A549 (cell line): ENCODE data around the gene B9D2. TPM values are rescaled to one million over a fixed set of nuclear protein-coding genes. Genes with fewer than 3 reads are reported as not detected.

Experiments
- ATAC-seq, 2 experiments: fragments of 200-7000 bp in 1 of 2; fragments of >200 bp in 1 of 2; cut with Nextera tagmentation in 1 of 2; cut with Tn5 transposase in 1 of 2; 3 replicates each; pipeline versions ENCODE4 v1.8.0 to v1.9.1; 2018 to 2020; ENCODE audit warnings: mild to moderate bottlenecking in 1 of 2, moderate library complexity in 1 of 2
- CTCF ChIA-PET: fragments of 300-600 bp; sonication (Branson Sonifier 250); formaldehyde crosslinking; extraction: SDS; loops from one replicate; lab custom pipeline; 2021; ENCODE audit warnings: antibody characterized with exemption, inconsistent platforms; lab: Yijun Ruan, JAX
- POLR2A ChIA-PET: fragments of 350-600 bp; formaldehyde crosslinking; extraction: SDS; loops from one replicate; lab custom pipeline; 2021; ENCODE audit warnings: antibody characterized with exemption, inconsistent platforms; lab: Yijun Ruan, JAX
- DNase-seq, 2 experiments: peaks; one replicate each; pipeline versions ENCODE4 v3.0.0 to v3.0.0-alpha.2; 2011 to 2016; ENCODE audit warnings: low read depth in 1 of 2, low spot score in 1 of 2
- FAIRE-seq: peaks from 2 replicates; lab custom pipeline; 2011; peaks lifted over from hg19 to GRCh38; lab: Jason Lieb, UNC
- H3K27ac ChIP-seq, 2 experiments: fragments of >200 bp; sonication (Bioruptor Twin); formaldehyde crosslinking; 3 replicates each; pipeline ENCODE4 v1.5.1; 2016 to 2017
- H3K4me1 ChIP-seq: fragments of >200 bp; sonication (Bioruptor Twin); formaldehyde crosslinking; 3 replicates; pipeline ENCODE4 v1.6.1; 2016
- H3K4me2 ChIP-seq: fragments of >200 bp; sonication (Bioruptor Twin); formaldehyde crosslinking; 3 replicates; pipeline ENCODE4 v1.6.1; 2016
- H3K4me3 ChIP-seq: fragments of >200 bp; sonication (Bioruptor Twin); formaldehyde crosslinking; 3 replicates; pipeline ENCODE4 v1.5.1; 2016
- H3K9me3 ChIP-seq: fragments of >200 bp; sonication (Bioruptor Twin); formaldehyde crosslinking; 3 replicates; pipeline ENCODE4 v1.6.1; 2016
- CHD2 ChIP-seq: fragments of 150-350 bp; IDR thresholded peaks from 2 replicates; pipeline ENCODE4 v1.6.1; 2014; ENCODE audit warnings: low read length; ENCODE audit not compliant: partially characterized antibody
- ESRRA ChIP-seq: fragments of 150-350 bp; IDR thresholded peaks from 2 replicates; pipeline ENCODE4 v1.6.1; 2014; ENCODE audit warnings: mild to moderate bottlenecking, low read length, borderline replicate concordance
- FOXS1 ChIP-seq: fragments of 250-450 bp; sonication (Bioruptor Pico); IDR thresholded peaks from 2 replicates; pipeline ENCODE4 v1.5.0; 2020; ENCODE audit warnings: mild to moderate bottlenecking, moderate library complexity
- HMGXB4 ChIP-seq: fragments of 250-450 bp; sonication (Bioruptor Pico); IDR thresholded peaks from 2 replicates; pipeline ENCODE4 v1.5.0; 2021; ENCODE audit warnings: mild to moderate bottlenecking, moderate library complexity, borderline replicate concordance
- JUN ChIP-seq, 2 experiments: fragments of >200 bp; sonication (Bioruptor Twin); formaldehyde crosslinking; IDR thresholded peaks; 2 replicates in 1 of 2; 3 replicates in 1 of 2; pipeline ENCODE4 v1.6.1; 2016 to 2017
- JUNB ChIP-seq: fragments of >200 bp; sonication (Bioruptor Twin); formaldehyde crosslinking; IDR thresholded peaks from 2 replicates; pipeline ENCODE4 v1.6.1; 2016
- KDM1A ChIP-seq: fragments of 200-600 bp; sonication (generic); IDR thresholded peaks from 2 replicates; pipeline ENCODE4 v1.6.1; 2016; ENCODE audit warnings: low read depth, mild to moderate bottlenecking
- MAZ ChIP-seq: fragments of 150-350 bp; IDR thresholded peaks from 2 replicates; pipeline ENCODE4 v1.6.1; 2014; ENCODE audit warnings: antibody characterized with exemption, low read depth, low read length, borderline replicate concordance
- NFE2L2 ChIP-seq: fragments of 150-350 bp; conservative IDR thresholded peaks from 2 replicates; pipeline ENCODE4 v1.6.1; 2014; ENCODE audit warnings: low read length
- POLR2AphosphoS2 ChIP-seq: conservative IDR thresholded peaks from 2 replicates; pipeline ENCODE4 v1.6.1; 2012; ENCODE audit warnings: low read length, improper control_type of control experiment, inconsistent platforms
- RNF2 ChIP-seq: fragments of 200-600 bp; sonication (generic); IDR thresholded peaks from 2 replicates; pipeline ENCODE4 v1.6.1; 2016; ENCODE audit warnings: low read depth, mild to moderate bottlenecking, antibody characterized with exemption, moderate library complexity, borderline replicate concordance
- ZSCAN20 ChIP-seq: fragments of 250-450 bp; sonication (Bioruptor Pico); IDR thresholded peaks from 2 replicates; pipeline ENCODE4 v1.8.0; 2022; ENCODE audit warnings: mild to moderate bottlenecking, moderate library complexity
- WGBS: methylation state at CpG from one replicate; pipeline ENCODE4 v1.1.6; 2017; ENCODE audit errors: missing lambda C conversion rate; 5-methylcytosine and 5-hydroxymethylcytosine counted together
- polyA plus RNA-seq, 4 experiments: library from polyadenylated mRNA; depleted of rRNA in 3 of 4; stranded (reverse); fragments of >200 nt; fragmentation: RNase III in 1 of 4; extraction: RNeasy Plus Mini Kit Qiagen cat#74134 plus additional on column Dnase treatment in 1 of 4; gene quantifications; 2 replicates in 3 of 4; 3 replicates in 1 of 4; pipeline ENCODE4 v1.2.3, GENCODE V29; 2011 to 2017
- TF ChIP-seq, protein P1 (sequence below): fragments of 200-600 bp; sonication (generic); IDR thresholded peaks from 2 replicates; pipeline ENCODE4 v1.6.1; 2016; ENCODE audit warnings: antibody characterized with exemption, mild to moderate bottlenecking, moderate library complexity

B9D2 gene
- polyA plus RNA-seq, 2 of the 4 experiments (the other 2 are of a cell fraction): 19.6 to 22.5 TPM

GRCh38 chr19:41305927-41306793 lies 57.8 kb downstream of the B9D2 start:
- no peak overlapping the region for H3K4me2 ChIP-seq
- ChIA-PET POLR2A (interaction anchor here (3.2 to 4.4 kb wide), 2 partner anchors 42 to 102 kb away, joined by 20 to 28 read pairs; partner anchors contain the start of gene HNRNPUL1), CTCF (interaction anchor here (0.5 to 19.5 kb wide), 14 partner anchors 14 to 702 kb away, joined by 3 to 598 read pairs (median 4); partner anchors contain the start of genes HNRNPUL1 and TGFB1)
- no peak for TF ChIP-seq FOXS1 (CRISPR knock-in tag)
- TF ChIP-seq JUN (IDR thresholded peaks at IDR 0.05): 0 out of 5 replicates have a peak, but pooled peaks of 1 of the 2 experiments have one; percentile 29
- no peak for TF ChIP-seq ZSCAN20 (CRISPR knock-in tag)
- TF ChIP-seq CHD2: no peak
- 0 out of 2 replicates have a peak, but pooled peaks have one; percentile 20 for TF ChIP-seq POLR2AphosphoS2
- no peak for TF ChIP-seq HMGXB4
- TF ChIP-seq, protein P1, sequence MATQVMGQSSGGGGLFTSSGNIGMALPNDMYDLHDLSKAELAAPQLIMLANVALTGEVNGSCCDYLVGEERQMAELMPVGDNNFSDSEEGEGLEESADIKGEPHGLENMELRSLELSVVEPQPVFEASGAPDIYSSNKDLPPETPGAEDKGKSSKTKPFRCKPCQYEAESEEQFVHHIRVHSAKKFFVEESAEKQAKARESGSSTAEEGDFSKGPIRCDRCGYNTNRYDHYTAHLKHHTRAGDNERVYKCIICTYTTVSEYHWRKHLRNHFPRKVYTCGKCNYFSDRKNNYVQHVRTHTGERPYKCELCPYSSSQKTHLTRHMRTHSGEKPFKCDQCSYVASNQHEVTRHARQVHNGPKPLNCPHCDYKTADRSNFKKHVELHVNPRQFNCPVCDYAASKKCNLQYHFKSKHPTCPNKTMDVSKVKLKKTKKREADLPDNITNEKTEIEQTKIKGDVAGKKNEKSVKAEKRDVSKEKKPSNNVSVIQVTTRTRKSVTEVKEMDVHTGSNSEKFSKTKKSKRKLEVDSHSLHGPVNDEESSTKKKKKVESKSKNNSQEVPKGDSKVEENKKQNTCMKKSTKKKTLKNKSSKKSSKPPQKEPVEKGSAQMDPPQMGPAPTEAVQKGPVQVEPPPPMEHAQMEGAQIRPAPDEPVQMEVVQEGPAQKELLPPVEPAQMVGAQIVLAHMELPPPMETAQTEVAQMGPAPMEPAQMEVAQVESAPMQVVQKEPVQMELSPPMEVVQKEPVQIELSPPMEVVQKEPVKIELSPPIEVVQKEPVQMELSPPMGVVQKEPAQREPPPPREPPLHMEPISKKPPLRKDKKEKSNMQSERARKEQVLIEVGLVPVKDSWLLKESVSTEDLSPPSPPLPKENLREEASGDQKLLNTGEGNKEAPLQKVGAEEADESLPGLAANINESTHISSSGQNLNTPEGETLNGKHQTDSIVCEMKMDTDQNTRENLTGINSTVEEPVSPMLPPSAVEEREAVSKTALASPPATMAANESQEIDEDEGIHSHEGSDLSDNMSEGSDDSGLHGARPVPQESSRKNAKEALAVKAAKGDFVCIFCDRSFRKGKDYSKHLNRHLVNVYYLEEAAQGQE: peak; percentile 66; the same call in 1 of the 2 replicates
- TF ChIP-seq NFE2L2: no peak
- no peak for TF ChIP-seq ESRRA
- TF ChIP-seq RNF2: no peak
- TF ChIP-seq JUNB: no peak
- WGBS: 89% methylated on average over 13 of the region's 13 CpGs
- ATAC-seq: no peak
- no peak for FAIRE-seq
- peaks cover 17% of the 10 kb centered on the region for H3K4me1 ChIP-seq
- H3K9me3 ChIP-seq: no peaks in the 10 kb centered on the region
- no peak overlapping the region for H3K27ac ChIP-seq
- DNase-seq: no peak
- H3K4me3 ChIP-seq: no peak overlapping the region

GRCh38 chr19:41304706-41305483 lies 59.1 kb downstream of the B9D2 start:
- no peak for FAIRE-seq
- ATAC-seq: no peak
- no peaks in the 10 kb centered on the region for H3K9me3 ChIP-seq
- TF ChIP-seq MAZ (no peak), KDM1A (0 out of 2 replicates have a peak, but pooled peaks have one; percentile 46), POLR2AphosphoS2 (peak; percentile 11; the same call in 1 of the 2 replicates)
- TF ChIP-seq, all 56 proteins: peak for 2
- no peak for DNase-seq
- CTCF ChIA-PET: interaction anchor here (0.5 to 19.5 kb wide), 12 partner anchors 15 to 641 kb away, joined by 3 to 598 read pairs (median 8); partner anchors contain the start of genes HNRNPUL1 and TGFB1
- 95% methylated on average over 4 of the region's 4 CpGs for WGBS
- Histone ChIP-seq H3K4me2 (no peak overlapping the region), H3K4me1 (peaks cover 14% of the 10 kb centered on the region), H3K4me3 (no peak overlapping the region), H3K27ac (no peak overlapping the region)
- POLR2A ChIA-PET: interaction anchor here (4.4 kb wide), 1 partner anchor 41 kb away, joined by 28 read pairs; the partner anchor contains the start of gene HNRNPUL1

Other genes with a start within 250 kb of the B9D2 start
- gene CYP2F1, start 249.7 kb downstream of the B9D2 start, polyA plus RNA-seq (2011; rRNA removed): not detected in 2 replicates
- gene CYP2F1, start 249.7 kb downstream of the B9D2 start, polyA plus RNA-seq (2017; fragmentation: RNase III; extraction: RNeasy Plus Mini Kit Qiagen cat#74134 plus additional on column Dnase treatment): not detected in 3 replicates
- 8.6 and 19.7 TPM in 2 replicates for gene CYP2S1, start 170.9 kb downstream of the B9D2 start, polyA plus RNA-seq (2011; rRNA removed)
- 25.2 to 28.1 TPM (median 26.6 TPM) in 3 replicates for gene CYP2S1, start 170.9 kb downstream of the B9D2 start, polyA plus RNA-seq (2017; fragmentation: RNase III; extraction: RNeasy Plus Mini Kit Qiagen cat#74134 plus additional on column Dnase treatment)
- 60.1 and 60.3 TPM in 2 replicates for gene AXL, start 144.9 kb downstream of the B9D2 start, polyA plus RNA-seq (2011; rRNA removed)
- 45.4 to 69.4 TPM (median 47.8 TPM) in 3 replicates for gene AXL, start 144.9 kb downstream of the B9D2 start, polyA plus RNA-seq (2017; fragmentation: RNase III; extraction: RNeasy Plus Mini Kit Qiagen cat#74134 plus additional on column Dnase treatment)
- gene HNRNPUL1, start 99.8 kb downstream of the B9D2 start, polyA plus RNA-seq (2011; rRNA removed): 89.5 and 117 TPM in 2 replicates
- 272 to 278 TPM (median 273 TPM) in 3 replicates for gene HNRNPUL1, start 99.8 kb downstream of the B9D2 start, polyA plus RNA-seq (2017; fragmentation: RNase III; extraction: RNeasy Plus Mini Kit Qiagen cat#74134 plus additional on column Dnase treatment)
- gene CCDC97, start 54.0 kb downstream of the B9D2 start, polyA plus RNA-seq (2011; rRNA removed): 18.7 and 21.4 TPM in 2 replicates
- 26.8 to 29.2 TPM (median 27.6 TPM) in 3 replicates for gene CCDC97, start 54.0 kb downstream of the B9D2 start, polyA plus RNA-seq (2017; fragmentation: RNase III; extraction: RNeasy Plus Mini Kit Qiagen cat#74134 plus additional on column Dnase treatment)
- gene TGFB1, start 10.2 kb downstream of the B9D2 start, polyA plus RNA-seq (2011; rRNA removed): 6.0 and 13.2 TPM in 2 replicates
- gene TGFB1, start 10.2 kb downstream of the B9D2 start, polyA plus RNA-seq (2017; fragmentation: RNase III; extraction: RNeasy Plus Mini Kit Qiagen cat#74134 plus additional on column Dnase treatment): 63.4 to 86.4 TPM (median 83.2 TPM) in 3 replicates
- gene TMEM91, start 12.4 kb upstream of the B9D2 start, polyA plus RNA-seq (2011; rRNA removed): 5.2 and 6.8 TPM in 2 replicates
- gene TMEM91, start 12.4 kb upstream of the B9D2 start, polyA plus RNA-seq (2017; fragmentation: RNase III; extraction: RNeasy Plus Mini Kit Qiagen cat#74134 plus additional on column Dnase treatment): 3.7 to 4.6 TPM (median 4.0 TPM) in 3 replicates
- 63.7 and 72.3 TPM in 2 replicates for gene EXOSC5, start 33.2 kb upstream of the B9D2 start, polyA plus RNA-seq (2011; rRNA removed)
- 99.0 to 109 TPM (median 103 TPM) in 3 replicates for gene EXOSC5, start 33.2 kb upstream of the B9D2 start, polyA plus RNA-seq (2017; fragmentation: RNase III; extraction: RNeasy Plus Mini Kit Qiagen cat#74134 plus additional on column Dnase treatment)
- gene BCKDHA, start 33.7 kb upstream of the B9D2 start, polyA plus RNA-seq (2011; rRNA removed): 42.9 and 43.9 TPM in 2 replicates
- gene BCKDHA, start 33.7 kb upstream of the B9D2 start, polyA plus RNA-seq (2017; fragmentation: RNase III; extraction: RNeasy Plus Mini Kit Qiagen cat#74134 plus additional on column Dnase treatment): 39.2 to 46.4 TPM (median 44.4 TPM) in 3 replicates
- gene B3GNT8, start 63.2 kb upstream of the B9D2 start, polyA plus RNA-seq (2011; rRNA removed): not detected in 2 replicates
- 0.11 to 0.20 TPM in 2 of 3 replicates, not detected in the other for gene B3GNT8, start 63.2 kb upstream of the B9D2 start, polyA plus RNA-seq (2017; fragmentation: RNase III; extraction: RNeasy Plus Mini Kit Qiagen cat#74134 plus additional on column Dnase treatment)
- gene DMAC2, start 75.8 kb upstream of the B9D2 start, polyA plus RNA-seq (2011; rRNA removed): 128 and 132 TPM in 2 replicates
- gene DMAC2, start 75.8 kb upstream of the B9D2 start, polyA plus RNA-seq (2017; fragmentation: RNase III; extraction: RNeasy Plus Mini Kit Qiagen cat#74134 plus additional on column Dnase treatment): 155 to 161 TPM (median 158 TPM) in 3 replicates
- 0.24 and 0.26 TPM in 2 replicates for gene ERICH4, start 79.0 kb upstream of the B9D2 start, polyA plus RNA-seq (2011; rRNA removed)
- 0.10 TPM in 1 of 3 replicates, not detected in the others for gene ERICH4, start 79.0 kb upstream of the B9D2 start, polyA plus RNA-seq (2017; fragmentation: RNase III; extraction: RNeasy Plus Mini Kit Qiagen cat#74134 plus additional on column Dnase treatment)
- not detected in 2 replicates for gene CEACAM21, start 212.0 kb upstream of the B9D2 start, polyA plus RNA-seq (2011; rRNA removed)
- not detected in 3 replicates for gene CEACAM21, start 212.0 kb upstream of the B9D2 start, polyA plus RNA-seq (2017; fragmentation: RNase III; extraction: RNeasy Plus Mini Kit Qiagen cat#74134 plus additional on column Dnase treatment)